ENCODE measurements around the gene DDX19B. TPM values are rescaled to one million over a fixed set of nuclear protein-coding genes. Genes with fewer than 3 reads are reported as not detected.
A peak's percentile ranks its signal among the peaks of the same experiment; 100 is the strongest.
"Not testable (repeated sequence)": the region's sequence is repeated elsewhere in the genome, so short reads cannot be mapped to it uniquely, and the experiment has no call there.

Gene DDX19B
- total RNA-seq, 2 donors from 2014 or later: 28.7 to 31.2 TPM

DNA sequence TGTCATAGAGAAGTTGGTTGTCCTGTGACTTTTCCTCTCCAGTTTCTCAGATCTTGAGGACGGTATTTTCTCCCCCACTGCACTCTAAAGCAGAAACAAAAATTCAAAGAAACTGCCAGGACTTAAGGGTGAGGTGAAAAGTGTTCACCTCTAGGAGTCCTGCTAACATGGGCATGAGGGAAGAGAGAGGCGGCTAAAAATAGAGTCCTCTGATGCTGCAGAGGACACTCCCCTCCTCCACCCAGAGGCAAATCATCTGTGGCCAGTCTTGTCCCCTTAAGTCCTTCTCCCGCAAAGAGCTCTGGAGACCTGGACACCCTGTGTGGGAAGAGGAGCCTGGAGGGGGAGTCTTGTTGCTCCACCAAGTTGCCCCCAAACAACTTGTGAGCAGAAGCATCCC, 43.0 kb downstream of the DDX19B start:
- peaks cover 8% of the 10 kb centered on the region for H3K4me1 Mint-ChIP-seq
- H3K27ac Mint-ChIP-seq: peak overlapping the region; percentile 47

DNA sequence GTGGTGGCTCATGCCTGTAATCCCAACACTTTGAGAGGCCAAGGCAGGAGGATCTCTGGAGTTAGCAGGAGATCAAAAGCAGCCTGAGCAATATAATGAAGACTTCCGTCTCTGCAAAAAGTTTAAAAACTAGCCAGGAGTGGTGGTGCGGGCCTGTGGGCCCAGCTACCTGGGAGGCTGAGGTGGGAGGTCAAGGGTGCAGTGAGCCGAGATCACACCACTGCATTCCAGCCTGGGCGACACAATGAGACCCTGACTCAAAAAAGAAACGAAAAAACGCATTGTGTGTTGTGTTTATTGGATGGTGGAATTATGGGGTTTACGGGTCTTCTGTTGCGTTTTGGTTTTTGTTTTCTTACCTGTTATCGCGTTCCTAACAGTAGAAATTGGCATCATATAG, 46.9 kb downstream of the DDX19B start:
- Mint-ChIP-seq H3K27me3 (no peaks in the 10 kb centered on the region), H3K27ac (peak overlapping the region; percentile 94), H3K36me3 (ENCODE audit: low read depth) (no peaks in the 10 kb centered on the region), H3K4me3 (peak overlapping the region; percentile 94), H3K4me1 (peaks cover 16% of the 10 kb centered on the region)
- ATAC-seq: no peak
- DNase-seq: no peak
- no peaks in the 10 kb centered on the region for H3K9me3 ChIP-seq (ENCODE audit: control insufficient read depth, low read length, poor library complexity, severe bottlenecking)

More for the DNA sequence above, 43.0 kb downstream of the DDX19B start:
- no peak for DNase-seq
- H3K9me3 ChIP-seq (ENCODE audit: control insufficient read depth, low read length, poor library complexity, severe bottlenecking): no peaks in the 10 kb centered on the region
- Mint-ChIP-seq H3K36me3 (ENCODE audit: low read depth) (peaks cover 3% of the 10 kb centered on the region), H3K4me3 (no peak overlapping the region), H3K27me3 (no peaks in the 10 kb centered on the region)
- no peak for ATAC-seq

DNA sequence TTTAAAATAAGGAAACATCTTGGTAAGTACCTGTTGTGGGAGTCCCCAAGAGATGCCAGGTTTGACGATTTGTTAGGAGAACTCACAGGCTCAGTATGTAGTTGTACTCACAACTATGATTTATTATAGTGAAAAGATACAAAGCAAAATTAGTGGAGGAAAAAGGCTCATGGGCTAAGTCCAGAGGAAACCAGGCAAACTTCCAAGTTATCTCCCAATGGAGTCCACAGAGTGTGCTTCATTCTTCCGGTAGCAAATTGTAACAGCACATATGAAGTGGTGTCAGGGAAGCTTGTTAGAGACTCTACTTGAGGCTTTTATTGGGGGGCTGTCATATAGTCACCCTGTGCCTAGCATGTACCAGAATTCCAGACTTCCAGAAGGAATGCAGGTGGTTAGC, 50.0 kb downstream of the DDX19B start:
- peak overlapping the region; percentile 7 for H3K4me3 Mint-ChIP-seq
- peaks cover 16% of the 10 kb centered on the region for H3K4me1 Mint-ChIP-seq
- H3K9me3 ChIP-seq (ENCODE audit: control insufficient read depth, low read length, poor library complexity, severe bottlenecking): no peaks in the 10 kb centered on the region
- DNase-seq (no peak), ATAC-seq (no peak)
- no peaks in the 10 kb centered on the region for H3K27me3 Mint-ChIP-seq
- H3K36me3 Mint-ChIP-seq (ENCODE audit: low read depth): no peaks in the 10 kb centered on the region
- peak overlapping the region; percentile 94 for H3K27ac Mint-ChIP-seq

DNA sequence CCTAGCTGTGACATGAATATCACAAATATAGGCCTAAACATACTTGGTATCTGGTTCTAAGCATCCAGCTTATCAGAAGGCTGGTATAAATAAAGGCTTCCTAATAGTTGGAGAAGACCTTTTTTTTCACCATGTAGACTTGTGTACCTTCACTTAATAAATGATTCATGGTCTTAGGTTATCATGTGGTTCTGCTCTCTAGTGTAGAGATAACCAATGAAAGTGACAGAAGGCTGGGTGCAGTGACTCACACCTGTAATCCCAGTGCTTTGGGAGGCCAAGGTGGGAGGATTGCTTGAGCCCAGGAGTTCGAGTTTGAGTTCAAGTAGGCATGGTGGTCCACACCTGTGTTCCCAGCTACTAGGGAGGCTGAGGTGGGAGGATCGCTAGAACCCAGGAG, 50.8 kb downstream of the DDX19B start:
- Mint-ChIP-seq H3K4me3 (no peak overlapping the region), H3K4me1 (peaks cover 16% of the 10 kb centered on the region), H3K36me3 (ENCODE audit: low read depth) (no peaks in the 10 kb centered on the region), H3K27me3 (no peaks in the 10 kb centered on the region), H3K27ac (peak overlapping the region; percentile 76)
- H3K9me3 ChIP-seq (ENCODE audit: control insufficient read depth, low read length, poor library complexity, severe bottlenecking): no peaks in the 10 kb centered on the region
- DNase-seq (no peak), ATAC-seq (no peak)

DNA sequence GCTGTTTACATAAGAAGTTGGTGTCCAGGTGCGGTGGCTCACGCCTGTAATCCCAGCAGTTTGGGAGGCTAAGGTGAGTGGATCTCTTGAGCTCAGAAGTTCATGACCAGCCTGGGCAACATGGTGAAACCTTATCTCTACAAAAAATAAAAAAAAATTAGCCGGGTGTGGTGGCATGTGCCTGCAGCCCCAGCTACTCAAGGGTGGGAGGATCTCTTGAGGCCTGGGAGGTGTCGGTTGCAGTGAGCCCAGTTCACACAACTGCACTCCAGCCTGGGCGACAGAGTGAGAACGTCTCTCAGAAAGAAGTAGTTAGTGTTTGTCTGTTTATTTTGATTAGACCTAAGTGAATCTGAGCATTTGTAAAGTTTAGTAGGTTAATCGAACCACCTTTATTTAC, 60.6 kb downstream of the DDX19B start:
- no peaks in the 10 kb centered on the region for H3K36me3 Mint-ChIP-seq (ENCODE audit: low read depth)
- no peaks in the 10 kb centered on the region for H3K27me3 Mint-ChIP-seq
- peak overlapping the region; percentile 59 for H3K27ac Mint-ChIP-seq
- no peak overlapping the region for H3K4me3 Mint-ChIP-seq
- DNase-seq: no peak
- no peaks in the 10 kb centered on the region for H3K9me3 ChIP-seq (ENCODE audit: control insufficient read depth, low read length, poor library complexity, severe bottlenecking)
- ATAC-seq: no peak
- no peaks in the 10 kb centered on the region for H3K4me1 Mint-ChIP-seq

DNA sequence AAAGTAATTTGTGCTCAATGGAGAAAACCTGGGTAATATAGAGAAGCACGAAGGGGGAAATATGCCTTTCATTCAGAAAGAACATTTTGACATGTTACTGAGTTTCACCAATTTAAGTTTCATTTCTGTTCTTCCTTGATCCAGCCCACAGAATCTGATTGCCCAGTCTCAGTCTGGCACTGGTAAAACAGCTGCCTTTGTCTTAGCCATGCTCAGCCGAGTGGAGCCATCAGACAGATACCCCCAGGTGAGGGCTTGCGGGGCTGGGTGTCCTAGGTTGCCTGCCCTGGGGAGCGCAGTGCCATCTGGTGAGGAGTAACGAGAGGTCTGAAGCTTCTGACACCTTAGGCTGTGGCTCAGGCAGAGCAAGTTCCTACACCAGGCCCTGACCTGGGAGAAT, 65.4 kb downstream of the DDX19B start:
- H3K27ac Mint-ChIP-seq: no peak overlapping the region

DNA sequence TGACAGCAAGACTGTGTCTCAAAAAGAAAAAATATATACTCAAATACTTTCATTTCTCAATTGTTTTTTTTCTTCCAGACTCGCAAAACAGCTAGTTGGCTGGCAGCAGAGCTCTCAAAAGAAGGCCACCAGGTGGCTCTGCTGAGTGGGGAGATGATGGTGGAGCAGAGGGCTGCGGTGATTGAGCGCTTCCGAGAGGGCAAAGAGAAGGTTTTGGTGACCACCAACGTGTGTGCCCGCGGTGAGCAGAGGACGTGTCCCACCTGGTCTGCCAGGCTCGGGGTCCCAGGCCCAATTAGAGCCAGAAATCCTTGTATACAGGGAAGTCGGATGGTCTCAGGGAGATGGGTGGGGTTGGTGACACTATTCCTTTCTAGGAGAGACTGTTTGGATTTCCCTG, 71.2 kb downstream of the DDX19B start:
- peak; percentile 77 for ATAC-seq
- not testable (repeated sequence) for H3K4me3 Mint-ChIP-seq; H3K4me1 Mint-ChIP-seq; H3K27me3 Mint-ChIP-seq; H3K9me3 ChIP-seq (ENCODE audit: control insufficient read depth, low read length, poor library complexity, severe bottlenecking); H3K36me3 Mint-ChIP-seq (ENCODE audit: low read depth)
- peak overlapping the region; percentile 84 for H3K27ac Mint-ChIP-seq
- peak in 2 of 3 donors; percentile 20 to 28 for DNase-seq

More for the DNA sequence above, 65.4 kb downstream of the DDX19B start:
- no peaks in the 10 kb centered on the region for H3K36me3 Mint-ChIP-seq (ENCODE audit: low read depth)
- ATAC-seq: no peak
- no peaks in the 10 kb centered on the region for H3K9me3 ChIP-seq (ENCODE audit: control insufficient read depth, low read length, poor library complexity, severe bottlenecking)
- DNase-seq: no peak
- H3K4me3 Mint-ChIP-seq: no peak overlapping the region
- H3K27me3 Mint-ChIP-seq: no peaks in the 10 kb centered on the region
- H3K4me1 Mint-ChIP-seq: no peaks in the 10 kb centered on the region

DNA sequence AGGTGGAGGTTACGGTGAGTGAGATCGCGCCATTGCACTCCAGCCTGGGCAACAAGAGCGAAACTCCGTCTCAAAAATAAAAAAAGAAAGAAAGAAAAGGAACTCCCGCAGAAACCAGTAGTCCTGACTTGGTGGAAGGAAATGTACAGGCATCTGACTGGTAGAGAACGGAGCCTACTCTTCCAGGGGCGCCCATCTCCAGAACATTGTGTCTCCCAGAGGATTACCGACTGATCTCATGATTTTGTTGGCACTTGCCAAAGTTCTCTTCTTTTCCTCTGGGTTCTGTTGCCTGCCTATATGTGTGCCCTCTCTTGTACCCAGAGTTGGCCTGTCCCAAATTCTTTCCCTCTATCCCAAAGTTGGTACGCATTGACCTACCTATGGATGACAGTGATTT, 71.9 kb downstream of the DDX19B start:
- no peaks in the 10 kb centered on the region for H3K9me3 ChIP-seq (ENCODE audit: control insufficient read depth, low read length, poor library complexity, severe bottlenecking)
- no peak for DNase-seq
- H3K36me3 Mint-ChIP-seq (ENCODE audit: low read depth): peaks cover 6% of the 10 kb centered on the region
- peak overlapping the region; percentile 84 for H3K27ac Mint-ChIP-seq
- H3K4me1 Mint-ChIP-seq: peaks cover 3% of the 10 kb centered on the region
- ATAC-seq: no peak
- no peaks in the 10 kb centered on the region for H3K27me3 Mint-ChIP-seq
- no peak overlapping the region for H3K4me3 Mint-ChIP-seq

DNA sequence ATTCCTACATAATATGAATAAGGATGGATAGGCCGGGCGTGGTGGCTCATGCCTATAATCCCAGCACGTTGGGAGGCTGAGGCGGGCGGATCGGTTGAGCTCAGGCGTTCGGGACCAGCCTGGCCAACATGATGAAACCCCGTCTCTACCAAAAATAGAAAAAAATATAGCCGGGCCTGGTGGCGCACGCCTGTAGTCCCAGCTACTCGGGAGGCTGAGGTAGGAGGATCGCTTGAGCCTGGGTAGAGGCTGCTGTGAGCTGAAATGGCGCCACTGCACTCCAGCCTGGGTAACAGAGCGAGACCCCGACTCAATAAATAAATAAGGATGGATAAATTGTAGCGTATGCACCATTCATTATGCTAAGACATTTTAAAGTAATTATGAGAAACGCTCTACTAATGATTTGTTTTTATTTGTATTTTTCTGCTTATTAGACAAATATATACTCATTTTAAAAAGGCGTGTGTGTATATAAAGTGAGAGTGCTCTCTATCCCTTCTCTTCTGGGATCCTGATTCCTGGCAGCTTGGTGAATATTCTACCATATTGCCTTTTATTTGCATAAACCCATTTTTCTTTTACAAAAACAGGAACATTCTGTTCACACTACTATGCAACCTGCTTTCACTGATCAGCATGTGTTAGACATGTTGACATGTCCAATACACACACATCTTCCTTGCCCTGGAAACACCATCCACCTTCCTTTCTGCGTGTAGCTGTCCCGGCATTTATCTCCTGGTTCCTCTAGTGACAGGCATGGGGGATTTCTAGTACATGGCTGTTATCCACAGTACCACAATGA, 74.1 kb downstream of the DDX19B start:
- H3K27ac Mint-ChIP-seq: no peak overlapping the region

DNA sequence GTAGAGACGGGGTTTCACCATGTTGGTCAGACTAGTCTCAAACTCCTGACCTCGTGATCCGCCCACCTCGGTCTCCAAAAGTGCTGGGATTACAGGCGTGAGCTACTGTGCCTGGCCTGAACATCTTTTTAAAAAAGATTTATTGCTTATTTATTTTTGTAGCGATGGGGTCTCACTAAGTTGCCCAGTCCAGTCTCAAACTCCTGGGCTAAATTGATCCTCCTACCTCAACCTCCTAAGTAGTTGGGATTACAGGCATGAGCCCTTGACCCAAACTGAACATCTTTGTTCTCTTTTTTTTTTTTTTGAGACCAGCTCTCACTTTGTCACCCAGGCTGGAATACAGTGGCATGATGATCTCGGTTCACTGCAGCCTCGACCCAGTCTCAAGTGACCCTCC, 75.2 kb downstream of the DDX19B start:
- H3K9me3 ChIP-seq (ENCODE audit: control insufficient read depth, low read length, poor library complexity, severe bottlenecking): no peaks in the 10 kb centered on the region
- no peak overlapping the region for H3K27ac Mint-ChIP-seq
- DNase-seq (no peak), ATAC-seq (no peak)
- no peaks in the 10 kb centered on the region for H3K27me3 Mint-ChIP-seq
- no peak overlapping the region for H3K4me3 Mint-ChIP-seq
- H3K36me3 Mint-ChIP-seq (ENCODE audit: low read depth): peaks cover 6% of the 10 kb centered on the region
- peaks cover 7% of the 10 kb centered on the region for H3K4me1 Mint-ChIP-seq

More for the DNA sequence above, 74.1 kb downstream of the DDX19B start:
- DNase-seq (no peak), ATAC-seq (no peak)
- Mint-ChIP-seq H3K4me3 (no peak overlapping the region), H3K4me1 (peaks cover 7% of the 10 kb centered on the region), H3K27me3 (no peaks in the 10 kb centered on the region), H3K36me3 (ENCODE audit: low read depth) (peaks cover 6% of the 10 kb centered on the region)
- no peaks in the 10 kb centered on the region for H3K9me3 ChIP-seq (ENCODE audit: control insufficient read depth, low read length, poor library complexity, severe bottlenecking)

DNA sequence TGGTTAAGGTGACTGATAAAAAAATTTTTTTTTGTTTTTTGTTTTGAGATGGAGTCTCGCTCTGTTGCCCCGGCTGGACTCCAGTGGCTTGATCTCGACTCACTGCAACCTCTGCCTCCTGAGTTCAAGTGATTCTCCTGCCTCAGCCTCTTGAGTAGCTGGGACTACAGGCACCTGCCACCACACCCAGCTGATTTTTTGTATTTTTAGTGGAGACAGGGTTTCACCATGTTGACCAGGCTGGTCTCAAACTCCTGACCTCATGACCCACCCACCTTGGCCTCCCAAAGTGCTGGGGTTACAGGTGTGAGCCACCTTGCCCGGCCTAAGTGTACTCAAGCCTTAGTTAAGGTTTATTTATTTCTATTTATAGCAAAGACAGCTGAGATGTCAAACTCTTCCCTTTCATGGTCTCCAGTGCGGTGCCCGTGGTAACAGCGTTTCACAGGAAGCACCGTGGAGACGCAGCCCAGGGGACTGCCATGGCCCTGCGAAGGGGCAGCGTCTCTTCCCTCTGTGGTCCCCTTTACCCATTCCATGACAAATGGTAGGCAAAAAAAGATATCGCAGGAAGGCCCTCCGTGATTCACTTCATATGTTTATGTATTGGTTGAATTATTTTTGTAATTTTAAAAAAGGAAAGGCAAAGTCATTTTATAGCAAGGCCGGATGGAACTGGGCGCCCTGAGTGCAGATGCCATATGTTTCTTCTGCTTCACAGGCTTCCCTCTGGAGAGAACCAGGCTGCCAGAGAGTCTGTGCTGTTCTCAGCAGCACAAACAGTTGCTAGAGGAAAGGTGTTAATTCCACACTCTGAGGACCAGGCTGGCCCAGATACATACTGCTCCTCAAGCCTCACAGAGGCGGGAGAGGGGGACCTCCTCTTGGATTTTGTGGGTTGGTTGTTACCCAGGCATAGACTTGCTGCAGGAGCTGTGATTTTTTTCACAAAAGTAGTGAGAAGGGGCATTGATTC, 76.9 kb downstream of the DDX19B start:
- H3K4me1 Mint-ChIP-seq: peaks cover 8% of the 10 kb centered on the region
- peaks cover 6% of the 10 kb centered on the region for H3K36me3 Mint-ChIP-seq (ENCODE audit: low read depth)
- no peaks in the 10 kb centered on the region for H3K27me3 Mint-ChIP-seq
- no peak overlapping the region for H3K4me3 Mint-ChIP-seq
- DNase-seq (no peak), ATAC-seq (no peak)
- H3K27ac Mint-ChIP-seq: peak overlapping the region; percentile 75
- H3K9me3 ChIP-seq (ENCODE audit: control insufficient read depth, low read length, poor library complexity, severe bottlenecking): no peaks in the 10 kb centered on the region

DNA sequence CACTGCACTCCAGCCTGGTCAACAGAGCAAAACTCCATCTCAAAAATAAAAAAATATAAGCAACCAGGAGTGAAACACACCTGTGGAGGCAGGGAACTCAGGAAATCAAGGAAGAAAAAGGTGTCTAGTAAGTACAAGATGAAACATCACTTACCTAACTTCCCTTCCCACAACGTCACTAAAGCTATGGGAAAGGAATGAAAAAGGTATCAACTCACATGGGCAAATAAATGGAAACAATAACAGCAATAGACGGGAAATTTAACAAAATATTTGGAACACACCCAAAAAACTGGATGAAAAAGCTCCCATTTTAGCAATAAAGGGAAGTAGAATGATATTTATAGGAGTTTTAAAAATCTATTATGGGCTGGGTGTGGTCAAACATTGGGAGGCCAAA, 78.8 kb downstream of the DDX19B start:
- Mint-ChIP-seq H3K36me3 (ENCODE audit: low read depth) (no peaks in the 10 kb centered on the region), H3K4me3 (peak overlapping the region; percentile 68), H3K27me3 (no peaks in the 10 kb centered on the region), H3K4me1 (peaks cover 13% of the 10 kb centered on the region), H3K27ac (peak overlapping the region; percentile 72)
- no peaks in the 10 kb centered on the region for H3K9me3 ChIP-seq (ENCODE audit: control insufficient read depth, low read length, poor library complexity, severe bottlenecking)
- no peak for DNase-seq
- ATAC-seq: no peak

DNA sequence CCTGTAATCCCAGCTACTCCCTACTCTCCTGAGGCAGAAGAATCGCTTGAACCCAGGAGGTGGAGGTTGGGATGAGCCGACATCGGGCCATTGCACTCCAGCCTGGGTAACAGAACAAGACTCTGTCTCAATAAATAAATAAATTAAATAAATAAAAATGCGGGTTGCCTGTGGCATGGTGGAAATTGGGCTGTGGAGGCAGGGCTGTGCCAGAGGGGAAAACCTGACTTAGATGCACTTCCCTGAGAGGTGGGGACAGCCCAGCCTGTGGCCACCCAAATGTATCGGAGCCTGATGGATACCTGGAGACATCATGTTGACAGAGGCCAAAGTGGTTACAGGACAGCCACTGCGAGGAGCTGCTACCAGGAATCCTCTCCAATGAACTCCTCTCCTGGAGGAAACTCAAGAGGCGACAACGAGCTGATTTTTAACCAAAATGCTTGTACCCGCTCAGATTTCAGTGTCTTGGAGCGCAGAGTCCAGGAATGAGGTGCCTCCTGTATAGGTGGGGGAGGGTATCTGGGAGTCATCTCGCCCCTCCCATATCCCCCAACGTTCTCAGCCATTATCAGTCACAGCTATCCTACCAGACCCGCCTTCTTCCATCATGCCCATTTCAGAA, 80.0 kb downstream of the DDX19B start:
- no peaks in the 10 kb centered on the region for H3K9me3 ChIP-seq (ENCODE audit: control insufficient read depth, low read length, poor library complexity, severe bottlenecking)
- H3K27me3 Mint-ChIP-seq: no peaks in the 10 kb centered on the region
- H3K4me1 Mint-ChIP-seq: peaks cover 13% of the 10 kb centered on the region
- H3K36me3 Mint-ChIP-seq (ENCODE audit: low read depth): no peaks in the 10 kb centered on the region
- no peak overlapping the region for H3K4me3 Mint-ChIP-seq
- no peak for ATAC-seq
- H3K27ac Mint-ChIP-seq: no peak overlapping the region
- DNase-seq: no peak

Measured in T-helper 17 cell (primary cell).